ENCODE measurements around the gene DENND4A. TPM values are rescaled to one million over a fixed set of nuclear protein-coding genes. Genes with fewer than 3 reads are reported as not detected.
A peak's percentile ranks its signal among the peaks of the same experiment; 100 is the strongest.

Gene DENND4A
- total and polyA plus RNA-seq, 2 experiments from 2014 or later: 5.6 to 10.9 TPM

DNA sequence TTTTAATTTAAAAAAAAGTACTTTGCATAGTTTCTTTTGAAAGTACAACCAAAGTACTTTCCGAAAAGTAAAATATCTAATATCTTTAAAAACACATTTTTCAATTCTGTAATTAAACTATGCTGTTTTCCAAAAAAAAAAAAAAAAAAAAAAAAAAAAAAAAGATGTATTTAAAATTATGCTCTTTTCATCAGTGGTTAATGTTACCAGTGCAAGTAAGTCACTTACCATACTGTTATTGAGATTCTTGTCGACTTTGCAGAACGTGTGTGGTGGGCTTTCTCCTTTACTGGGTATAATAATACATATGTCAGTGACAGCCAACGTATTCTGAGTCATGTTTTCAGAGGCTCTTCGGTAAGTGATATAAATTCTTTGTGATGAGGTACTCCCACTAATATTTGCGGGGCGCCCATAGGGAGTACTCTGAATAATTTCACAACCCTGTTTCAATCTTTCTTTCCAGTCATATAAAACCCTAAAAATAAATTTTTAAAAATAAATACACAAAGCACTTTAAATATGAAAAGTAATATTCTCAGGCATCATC lies 39.9 kb downstream of the DENND4A start:
- Histone ChIP-seq H3K27me3 (replicated peaks; ENCODE audit: insufficient read depth) (no peaks in the 10 kb centered on the region), H2AFZ (no peak overlapping the region), H3K4me2 (ENCODE audit: unreplicated experiment) (no peak overlapping the region), H3F3A (ENCODE audit: insufficient read depth) (no peaks in the 10 kb centered on the region), H3K9ac (no peak overlapping the region), H4K20me1 (ENCODE audit: insufficient read depth) (no peaks in the 10 kb centered on the region), H3K27ac (no peak overlapping the region), H3K36me3 (ENCODE audit: low read depth) (peaks cover 7% of the 10 kb centered on the region; the same call in 1 of the 2 replicates), H3K79me2 (ENCODE audit: insufficient read depth) (no peaks in the 10 kb centered on the region), H3K4me1 (ENCODE audit: insufficient read depth) (no peaks in the 10 kb centered on the region), H3K4me3 (no peak overlapping the region), H3K9me3 (ENCODE audit: low read depth) (no peaks in the 10 kb centered on the region), H3K9me2 (ENCODE audit: insufficient read depth) (no peaks in the 10 kb centered on the region)
- no peak for TF ChIP-seq EZH2phosphoT487 (IDR thresholded peaks at IDR 0.05; ENCODE audit: insufficient read depth, low read depth)
- no peak for TF ChIP-seq EZH2 (IDR thresholded peaks at IDR 0.05; ENCODE audit: insufficient read depth, poor library complexity, severe bottlenecking)
- DNase-seq: peak; percentile 18
- 81 to 84% methylated on average over 7 of the region's 7 CpGs for WGBS, 2 experiments (ENCODE audit: low coverage in 1 of 2, low lambda C conversion rate in 2 of 2, missing lambda C conversion rate in 2 of 2)
- in situ Hi-C loops (cut with MboI): no loop called here

DNA sequence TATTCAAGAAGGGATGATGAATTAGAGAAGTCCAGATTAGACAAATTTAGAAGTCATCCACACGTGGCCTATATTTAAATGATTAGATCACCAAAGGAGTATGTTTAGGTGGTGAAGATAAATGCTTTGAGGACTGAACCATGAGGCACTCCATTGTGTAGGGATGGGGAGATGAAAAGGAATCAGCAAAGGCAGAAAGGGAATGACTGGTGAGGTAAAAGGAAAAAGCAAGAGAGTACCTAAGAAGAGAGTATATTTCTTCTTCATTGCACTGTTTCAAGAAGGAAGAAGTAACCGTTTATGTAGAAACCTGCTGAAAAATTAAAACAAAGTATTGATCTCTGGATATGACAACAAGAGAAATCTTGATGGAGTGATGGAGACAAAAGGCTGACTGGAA lies 40.7 kb downstream of the DENND4A start:
- Histone ChIP-seq H3F3A (ENCODE audit: insufficient read depth) (no peaks in the 10 kb centered on the region), H3K27ac (no peak overlapping the region), H3K9ac (no peak overlapping the region), H3K4me2 (ENCODE audit: unreplicated experiment) (no peak overlapping the region), H3K4me3 (no peak overlapping the region), H3K79me2 (ENCODE audit: insufficient read depth) (no peaks in the 10 kb centered on the region), H3K9me2 (ENCODE audit: insufficient read depth) (no peaks in the 10 kb centered on the region), H2AFZ (no peak overlapping the region), H3K27me3 (replicated peaks; ENCODE audit: insufficient read depth) (no peaks in the 10 kb centered on the region), H3K9me3 (ENCODE audit: low read depth) (no peaks in the 10 kb centered on the region), H4K20me1 (ENCODE audit: insufficient read depth) (no peaks in the 10 kb centered on the region), H3K4me1 (ENCODE audit: insufficient read depth) (no peaks in the 10 kb centered on the region), H3K36me3 (ENCODE audit: low read depth) (peaks cover 7% of the 10 kb centered on the region; the same call in 1 of the 2 replicates)
- DNase-seq: no peak
- 68 to 73% methylated on average over 2 of the region's 2 CpGs for WGBS, 2 experiments (ENCODE audit: low coverage in 1 of 2, low lambda C conversion rate in 2 of 2, missing lambda C conversion rate in 2 of 2)
- in situ Hi-C loops (cut with MboI): no loop called here
- TF ChIP-seq EZH2phosphoT487 (IDR thresholded peaks at IDR 0.05; ENCODE audit: insufficient read depth, low read depth) (no peak), EZH2 (IDR thresholded peaks at IDR 0.05; ENCODE audit: insufficient read depth, poor library complexity, severe bottlenecking) (no peak)

DNA sequence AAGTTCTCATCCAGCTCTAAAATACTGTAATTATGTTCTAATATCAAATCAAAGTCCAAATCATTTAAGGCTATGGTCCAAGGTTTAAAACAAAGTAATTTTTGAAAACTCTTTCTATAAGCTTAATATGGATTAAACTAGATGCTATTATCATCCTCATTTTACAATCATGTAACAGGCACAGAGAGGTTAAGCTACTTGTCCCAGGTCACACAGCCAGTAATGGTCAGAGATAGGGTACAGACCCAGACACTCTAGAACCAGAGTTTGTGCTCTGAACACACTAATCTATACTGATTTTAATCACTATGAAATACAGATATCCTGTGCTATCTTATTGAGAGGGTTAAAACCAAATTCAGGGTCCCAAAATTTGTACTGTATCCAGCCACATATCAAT lies 44.8 kb downstream of the DENND4A start:
- H3F3A ChIP-seq (ENCODE audit: insufficient read depth): no peaks in the 10 kb centered on the region
- H3K4me1 ChIP-seq (ENCODE audit: insufficient read depth): no peaks in the 10 kb centered on the region
- no peaks in the 10 kb centered on the region for H3K79me2 ChIP-seq (ENCODE audit: insufficient read depth)
- TF ChIP-seq EZH2 (IDR thresholded peaks at IDR 0.05; ENCODE audit: insufficient read depth, poor library complexity, severe bottlenecking) (no peak), EZH2phosphoT487 (IDR thresholded peaks at IDR 0.05; ENCODE audit: insufficient read depth, low read depth) (no peak)
- H3K9ac ChIP-seq: no peak overlapping the region
- H3K4me2 ChIP-seq (ENCODE audit: unreplicated experiment): no peak overlapping the region
- H3K9me3 ChIP-seq (ENCODE audit: low read depth): no peaks in the 10 kb centered on the region
- in situ Hi-C loops (cut with MboI): no loop called here
- no peaks in the 10 kb centered on the region for H3K9me2 ChIP-seq (ENCODE audit: insufficient read depth)
- no peak overlapping the region for H2AFZ ChIP-seq
- no peaks in the 10 kb centered on the region for H3K27me3 ChIP-seq (replicated peaks; ENCODE audit: insufficient read depth)
- H3K27ac ChIP-seq: no peak overlapping the region
- peaks cover 7% of the 10 kb centered on the region; the same call in 1 of the 2 replicates for H3K36me3 ChIP-seq (ENCODE audit: low read depth)
- H3K4me3 ChIP-seq: no peak overlapping the region
- no peaks in the 10 kb centered on the region for H4K20me1 ChIP-seq (ENCODE audit: insufficient read depth)
- no peak for DNase-seq

DNA sequence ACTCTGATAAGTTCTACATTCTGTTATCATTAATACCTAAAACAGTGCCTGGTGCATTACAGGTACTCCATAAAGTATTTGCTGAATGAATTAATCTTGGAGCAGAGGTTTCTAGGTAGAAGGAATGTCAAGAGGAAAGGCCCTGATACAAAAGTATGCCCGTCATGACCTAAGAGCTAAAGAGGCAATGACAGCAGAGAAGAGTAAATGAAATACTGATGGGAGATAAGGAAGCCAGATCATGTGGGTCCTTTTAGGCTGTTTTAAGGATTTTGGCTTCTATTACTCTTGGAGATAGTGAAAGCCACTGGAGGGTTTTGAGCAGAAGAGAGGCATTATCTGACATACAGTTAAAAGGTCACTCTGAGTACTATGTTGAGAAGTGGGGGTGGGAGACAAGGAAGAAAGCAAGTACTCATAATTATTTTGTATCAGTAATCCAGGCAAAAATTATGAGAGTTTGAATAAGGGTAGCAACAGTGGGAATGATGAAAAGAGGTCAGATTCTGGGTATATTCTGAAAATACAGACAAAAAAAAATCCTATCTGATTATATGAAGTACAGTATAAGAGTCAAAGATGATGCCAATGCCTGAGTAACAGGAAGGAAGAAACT lies 48.3 kb downstream of the DENND4A start:
- H3K4me3 ChIP-seq: no peak overlapping the region
- H3K79me2 ChIP-seq (ENCODE audit: insufficient read depth): no peaks in the 10 kb centered on the region
- no peaks in the 10 kb centered on the region for H3K4me1 ChIP-seq (ENCODE audit: insufficient read depth)
- H3K27me3 ChIP-seq (replicated peaks; ENCODE audit: insufficient read depth): no peaks in the 10 kb centered on the region
- no peak overlapping the region for H2AFZ ChIP-seq
- H3K4me2 ChIP-seq (ENCODE audit: unreplicated experiment): no peak overlapping the region
- in situ Hi-C loops (cut with MboI): no loop called here
- H3F3A ChIP-seq (ENCODE audit: insufficient read depth): no peaks in the 10 kb centered on the region
- no peak for DNase-seq
- no peaks in the 10 kb centered on the region for H3K9me2 ChIP-seq (ENCODE audit: insufficient read depth)
- H3K9ac ChIP-seq: no peak overlapping the region
- H3K9me3 ChIP-seq (ENCODE audit: low read depth): no peaks in the 10 kb centered on the region
- H3K36me3 ChIP-seq (ENCODE audit: low read depth): no peaks in the 10 kb centered on the region
- H3K27ac ChIP-seq: no peak overlapping the region
- WGBS, 2 experiments (ENCODE audit: low coverage in 1 of 2, low lambda C conversion rate in 2 of 2, missing lambda C conversion rate in 2 of 2): 100% methylated on average over 1 of the region's 1 CpG
- TF ChIP-seq EZH2phosphoT487 (IDR thresholded peaks at IDR 0.05; ENCODE audit: insufficient read depth, low read depth) (no peak), EZH2 (IDR thresholded peaks at IDR 0.05; ENCODE audit: insufficient read depth, poor library complexity, severe bottlenecking) (no peak)
- H4K20me1 ChIP-seq (ENCODE audit: insufficient read depth): no peaks in the 10 kb centered on the region

Measured in GM23248 (cell line).